Ascending aorta (tissue), 2 donors: ENCODE data around the gene IGF2BP1. TPM values are rescaled to one million over a fixed set of nuclear protein-coding genes. Genes with fewer than 3 reads are reported as not detected.

Experiments used
- DNase-seq, 2 donors: peaks; one replicate each; pipeline ENCODE4 v3.0.0-alpha.2; 2019; ENCODE audit warnings: low spot score in 2 of 2
- H3K27ac ChIP-seq, 2 donors: fragments of 200-600 bp; sonication (generic); one replicate each; pipeline ENCODE4 v1.5.1; 2016 to 2017; ENCODE audit warnings: mild to moderate bottlenecking in 1 of 2
- H3K27me3 ChIP-seq: fragments of 200-600 bp; sonication (generic); one replicate; pipeline ENCODE4 v1.5.1; 2017
- H3K36me3 ChIP-seq, 2 donors: fragments of 200-600 bp; sonication (generic); one replicate each; pipeline ENCODE4 v1.5.1; 2016
- H3K4me1 ChIP-seq, 2 donors: fragments of 200-600 bp; sonication (generic); one replicate each; pipeline ENCODE4 v1.5.1; 2016 to 2017; ENCODE audit warnings: mild to moderate bottlenecking in 1 of 2
- H3K4me3 ChIP-seq, 2 donors: fragments of 200-600 bp; sonication (generic); one replicate each; pipeline ENCODE4 v1.5.1; 2016 to 2017; ENCODE audit warnings: mild to moderate bottlenecking in 1 of 2
- H3K9me3 ChIP-seq, 2 donors: fragments of 200-600 bp; sonication (generic); one replicate each; pipeline ENCODE4 v1.5.1; 2016
- CTCF ChIP-seq, 3 experiments: fragments of 200-600 bp in 2 of 3; fragments of 450-650 bp in 1 of 3; sonication (generic) in 2 of 3; IDR thresholded peaks; one replicate each; pipeline ENCODE4 v1.5.1; 2016 to 2019; ENCODE audit warnings: antibody characterized with exemption in 3 of 3, mild to moderate bottlenecking in 1 of 3, moderate library complexity in 1 of 3
- intact Hi-C: fragments of 100-400 bp; cut with DNase I; formaldehyde crosslinking; loops from one replicate; pipeline ENCODE4 v1.15.1; 2023
- total RNA-seq: library from RNA; depleted of rRNA; stranded (reverse); fragments of >200 nt; gene quantifications from one replicate; pipeline ENCODE4 v1.1.0, GENCODE V29; 2016

IGF2BP1 gene
- total RNA-seq, 1 donor from 2014 or later = not detected

DNA sequence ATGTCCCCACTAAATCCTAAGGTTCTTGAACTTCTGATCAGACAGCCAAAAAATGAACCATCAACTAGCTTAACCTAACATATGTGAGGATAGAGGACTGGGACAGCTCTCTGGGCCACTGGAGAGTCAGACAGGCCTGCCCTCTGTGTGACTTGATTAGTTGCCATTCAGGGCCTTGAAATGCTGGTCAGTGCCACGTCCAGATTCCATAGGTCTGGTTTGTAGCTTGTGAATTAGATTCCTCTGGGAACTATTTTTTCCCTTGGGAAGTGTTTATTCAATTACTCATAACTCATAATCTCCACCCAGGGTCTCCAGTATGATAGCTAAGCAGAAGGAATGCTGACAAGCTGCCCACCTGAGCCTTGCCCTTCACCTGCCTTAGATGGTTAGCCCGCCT, 48.2 kb downstream of the IGF2BP1 start:
- no peak for DNase-seq
- intact Hi-C loops = no loop called here
- H3K9me3 ChIP-seq = no peaks in the 10 kb centered on the region
- no peaks in the 10 kb centered on the region for H3K36me3 ChIP-seq
- TF ChIP-seq CTCF (IDR thresholded peaks at IDR 0.05) = no peak
- no peaks in the 10 kb centered on the region for H3K4me1 ChIP-seq
- H3K27ac ChIP-seq = no peak overlapping the region
- no peak overlapping the region for H3K4me3 ChIP-seq
- H3K27me3 ChIP-seq = no peaks in the 10 kb centered on the region

DNA sequence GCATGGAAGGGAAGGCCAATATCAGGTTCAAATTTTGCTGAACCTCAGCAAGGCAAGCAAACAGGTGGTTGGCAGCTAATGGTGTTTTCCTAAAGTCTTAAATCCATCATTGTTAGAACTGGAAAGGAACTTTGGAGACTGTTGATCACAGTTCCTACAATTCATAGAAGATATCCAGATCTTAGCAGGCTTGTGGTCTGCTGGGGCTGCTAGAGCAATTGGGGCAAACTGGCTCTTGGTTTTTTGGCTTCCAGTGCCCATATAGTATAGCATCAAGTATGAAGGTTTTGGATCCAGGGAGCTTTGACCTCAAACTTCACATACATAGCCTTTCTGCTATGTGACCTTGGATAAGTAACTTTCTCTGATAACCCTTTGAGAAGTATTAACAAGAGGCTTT, 49.7 kb downstream of the IGF2BP1 start:
- H3K4me3 ChIP-seq = no peak overlapping the region
- DNase-seq = no peak
- H3K9me3 ChIP-seq = no peaks in the 10 kb centered on the region
- no peaks in the 10 kb centered on the region for H3K27me3 ChIP-seq
- intact Hi-C loops = no loop called here
- H3K4me1 ChIP-seq = no peaks in the 10 kb centered on the region
- no peak for TF ChIP-seq CTCF (IDR thresholded peaks at IDR 0.05)
- H3K36me3 ChIP-seq = no peaks in the 10 kb centered on the region
- no peak overlapping the region for H3K27ac ChIP-seq

DNA sequence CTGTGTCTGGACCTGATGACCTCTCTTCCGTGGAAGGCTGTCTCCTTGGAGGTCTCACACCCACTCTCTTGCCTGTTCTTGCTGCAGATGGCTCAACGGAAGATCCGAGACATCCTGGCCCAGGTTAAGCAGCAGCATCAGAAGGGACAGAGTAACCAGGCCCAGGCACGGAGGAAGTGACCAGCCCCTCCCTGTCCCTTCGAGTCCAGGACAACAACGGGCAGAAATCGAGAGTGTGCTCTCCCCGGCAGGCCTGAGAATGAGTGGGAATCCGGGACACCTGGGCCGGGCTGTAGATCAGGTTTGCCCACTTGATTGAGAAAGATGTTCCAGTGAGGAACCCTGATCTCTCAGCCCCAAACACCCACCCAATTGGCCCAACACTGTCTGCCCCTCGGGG, 52.1 kb downstream of the IGF2BP1 start:
- no peak overlapping the region for H3K4me3 ChIP-seq
- no peaks in the 10 kb centered on the region for H3K9me3 ChIP-seq
- H3K27ac ChIP-seq = no peak overlapping the region
- H3K36me3 ChIP-seq = no peaks in the 10 kb centered on the region
- no peak for DNase-seq
- TF ChIP-seq CTCF (IDR thresholded peaks at IDR 0.05) = no peak
- no peaks in the 10 kb centered on the region for H3K27me3 ChIP-seq
- intact Hi-C loops = no loop called here
- H3K4me1 ChIP-seq = no peaks in the 10 kb centered on the region

DNA sequence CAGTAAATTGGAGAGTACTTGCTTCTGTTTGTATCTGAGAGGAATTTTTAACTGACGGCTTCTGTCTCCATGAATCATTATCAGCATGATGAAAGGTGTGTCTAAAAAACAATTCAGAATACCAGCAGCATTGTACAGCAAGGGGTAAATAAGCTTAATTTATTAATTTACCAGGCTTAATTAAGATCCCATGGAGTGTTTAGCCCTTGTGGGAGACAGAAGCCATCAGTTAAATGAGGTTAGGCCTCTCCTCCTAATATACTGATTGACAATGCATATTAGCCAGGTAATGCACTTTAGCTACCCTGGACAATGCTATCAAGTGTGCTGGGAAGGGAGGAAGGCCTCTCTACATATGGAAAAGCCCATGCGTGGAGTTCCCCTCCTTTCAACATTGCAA, 53.4 kb downstream of the IGF2BP1 start:
- intact Hi-C loops = no loop called here
- DNase-seq = no peak
- Histone ChIP-seq H3K4me1 (no peaks in the 10 kb centered on the region), H3K4me3 (no peak overlapping the region), H3K9me3 (no peaks in the 10 kb centered on the region), H3K36me3 (no peaks in the 10 kb centered on the region), H3K27ac (no peak overlapping the region), H3K27me3 (no peaks in the 10 kb centered on the region)
- TF ChIP-seq CTCF (IDR thresholded peaks at IDR 0.05) = no peak

DNA sequence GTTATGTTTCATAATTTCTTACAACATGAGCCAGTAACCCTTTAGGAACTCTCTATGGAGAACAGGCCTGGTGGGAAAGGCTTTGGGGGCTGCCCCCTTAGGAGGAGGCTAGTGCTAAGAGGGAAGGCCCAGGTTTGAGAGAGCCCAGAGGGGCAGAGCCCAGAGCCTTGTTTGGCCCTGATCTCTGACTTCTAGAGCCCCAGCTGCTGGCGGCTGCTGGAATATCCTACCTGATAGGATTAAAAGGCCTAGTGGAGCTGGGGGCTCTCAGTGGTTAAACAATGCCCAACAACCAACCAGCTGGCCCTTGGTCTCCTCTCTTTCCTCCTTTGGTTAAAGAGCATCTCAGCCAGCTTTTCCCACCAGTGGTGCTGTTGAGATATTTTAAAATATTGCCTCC, 54.1 kb downstream of the IGF2BP1 start:
- Histone ChIP-seq H3K27ac (no peak overlapping the region), H3K27me3 (no peaks in the 10 kb centered on the region), H3K4me3 (no peak overlapping the region), H3K9me3 (no peaks in the 10 kb centered on the region), H3K36me3 (no peaks in the 10 kb centered on the region), H3K4me1 (no peaks in the 10 kb centered on the region)
- no peak for DNase-seq
- intact Hi-C loops = no loop called here
- no peak for TF ChIP-seq CTCF (IDR thresholded peaks at IDR 0.05)

- Histone ChIP-seq H3K9me3 (no peaks in the 10 kb centered on the region), H3K27ac (no peak overlapping the region), H3K4me1 (no peaks in the 10 kb centered on the region), H3K27me3 (no peaks in the 10 kb centered on the region), H3K4me3 (no peak overlapping the region), H3K36me3 (no peaks in the 10 kb centered on the region)
- intact Hi-C loops = no loop called here
- DNase-seq = no peak
- no peak for TF ChIP-seq CTCF (IDR thresholded peaks at IDR 0.05)
Observed at GRCh38 chr17:49053171-49053829, 56.1 kb downstream of the IGF2BP1 start.
